GM18909 (cell line): ENCODE results near the gene SRGN.
A peak's percentile ranks its signal among the peaks of the same experiment; 100 is the strongest.
"Not testable (repeated sequence)": the region's sequence is repeated elsewhere in the genome, so short reads cannot be mapped to it uniquely, and the experiment has no call there.

Experiments used
- ATAC-seq: cut with Tn5 transposase; IDR thresholded peaks from one replicate; pipeline ENCODE4 v1.9.1; 2021; ENCODE audit warnings: mild to moderate bottlenecking; ENCODE audit not compliant: unreplicated experiment, poor library complexity

Gene SRGN

GRCh38 chr10:69123747-69124562, 36.1 kb downstream of the SRGN start, which contains the start of gene VPS26A:
TSS of gene VPS26A (plus strand) at chr10:69124178. CDS start at chr10:69124278, 100 bp downstream.
- peak; percentile 88 for ATAC-seq

- ATAC-seq: peak; percentile 33
Observed at GRCh38 chr10:69124563-69125268, 36.8 kb downstream of the SRGN start.

GRCh38 chr10:69125554-69125953, 37.7 kb downstream of the SRGN start:
- ATAC-seq: no peak

DNA sequence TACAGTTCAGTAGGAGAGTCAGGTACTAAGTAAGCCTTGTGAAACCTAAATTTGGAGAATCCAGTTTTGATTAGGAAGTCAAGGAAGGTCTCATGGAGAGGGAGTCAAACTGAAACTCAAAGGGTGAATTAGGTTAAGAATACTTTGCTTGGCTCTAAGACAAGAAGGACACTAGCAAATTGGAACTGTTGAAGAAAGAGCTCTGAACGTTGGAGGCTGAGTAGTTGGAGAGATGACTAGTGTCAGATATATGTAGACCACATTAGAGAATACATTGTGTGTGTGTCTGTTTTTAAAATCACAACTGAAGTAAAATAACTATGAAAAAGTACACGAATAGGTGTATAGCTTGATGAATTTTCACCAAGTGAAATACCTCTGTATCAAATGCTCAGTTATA, 42.3 kb downstream of the SRGN start:
- no peak for ATAC-seq

GRCh38 chr10:69139961-69140360, 52.1 kb downstream of the SRGN start:
- no peak for ATAC-seq

GRCh38 chr10:69141304-69141703, 53.4 kb downstream of the SRGN start:
- no peak for ATAC-seq

- ATAC-seq: not testable (repeated sequence)
Observed at GRCh38 chr10:69142074-69142473, 54.2 kb downstream of the SRGN start.

- ATAC-seq: no peak
Observed at GRCh38 chr10:69142983-69143382, 55.1 kb downstream of the SRGN start.

GRCh38 chr10:69145329-69145728, 57.4 kb downstream of the SRGN start:
- no peak for ATAC-seq

- ATAC-seq: no peak
Observed at GRCh38 chr10:69145864-69146263, 58.0 kb downstream of the SRGN start.

- no peak for ATAC-seq
Observed at GRCh38 chr10:69146759-69147158, 58.9 kb downstream of the SRGN start.

DNA sequence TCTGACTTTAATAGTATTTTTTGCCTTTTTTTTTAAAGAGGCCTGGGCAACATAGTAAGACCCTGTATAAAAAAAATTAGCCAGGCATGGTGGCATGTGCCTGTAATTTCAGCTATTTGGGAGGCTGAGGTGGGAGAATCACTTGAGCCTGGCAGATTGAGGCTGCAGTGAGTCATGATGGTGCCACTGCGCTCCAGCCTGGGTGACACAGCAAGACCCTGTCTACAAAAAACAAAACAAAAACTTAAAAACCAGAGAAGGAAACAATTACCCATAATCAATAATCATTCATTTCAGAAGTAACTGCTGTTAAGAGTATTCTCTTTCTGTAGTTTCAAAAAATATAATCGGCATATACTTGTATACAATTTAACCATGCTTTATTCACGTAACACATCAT, 64.1 kb downstream of the SRGN start:
- ATAC-seq: no peak

DNA sequence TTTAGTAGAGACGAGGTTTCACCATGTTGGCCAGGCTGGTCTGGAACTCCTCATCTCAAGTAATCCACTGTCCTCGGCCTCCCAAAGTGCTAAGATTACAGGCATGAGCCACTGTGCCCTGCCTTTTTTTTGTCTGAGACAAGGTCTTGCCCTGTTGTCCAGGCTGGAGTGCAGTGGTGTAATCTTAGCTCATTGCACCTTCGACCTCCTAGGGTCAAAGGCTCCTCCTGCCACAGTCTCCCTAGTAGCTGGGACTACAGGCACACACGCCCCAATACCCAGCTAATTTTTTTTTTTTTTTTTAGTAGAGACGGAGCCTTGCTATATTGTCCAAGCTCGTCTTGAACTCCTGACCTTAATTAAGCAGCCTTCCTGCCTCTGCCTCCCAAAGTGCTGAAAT, 65.3 kb downstream of the SRGN start:
- no peak for ATAC-seq
